ENCODE data around the gene ADCY4.

Gene ADCY4

GRCh38 chr14:24347134-24347533 is 12.3 kb upstream of the ADCY4 start:
- H3K4me1 ChIP-seq (ENCODE audit: insufficient read depth, insufficient read length), result peaks cover 7% of the 10 kb centered on the region
- H3K9ac ChIP-seq (ENCODE audit: insufficient read length, low read depth), result no peak overlapping the region
- no peaks in the 10 kb centered on the region for H3K36me3 ChIP-seq (ENCODE audit: insufficient read depth, insufficient read length, low read length)
- TF ChIP-seq ZNF274 (IDR thresholded peaks at IDR 0.05; ENCODE audit: low read depth, low read length) (no peak), SUZ12 (IDR thresholded peaks at IDR 0.05; ENCODE audit: extremely low read depth, insufficient read depth, insufficient read length) (no peak), YY1 (IDR thresholded peaks at IDR 0.05; ENCODE audit: insufficient read depth, insufficient read length) (no peak)
- no peak for DNase-seq (ENCODE audit: low read depth, low spot score)
- H3K27me3 ChIP-seq (ENCODE audit: insufficient read depth, insufficient read length), result no peaks in the 10 kb centered on the region
- no peak overlapping the region for H3K4me3 ChIP-seq (ENCODE audit: insufficient read length, low read depth)
- no peaks in the 10 kb centered on the region for H3K9me3 ChIP-seq (ENCODE audit: insufficient read depth, low read length)

- TF ChIP-seq YY1 (IDR thresholded peaks at IDR 0.05; ENCODE audit: insufficient read depth, insufficient read length) (no peak), ZNF274 (IDR thresholded peaks at IDR 0.05; ENCODE audit: low read depth, low read length) (no peak), SUZ12 (IDR thresholded peaks at IDR 0.05; ENCODE audit: extremely low read depth, insufficient read depth, insufficient read length) (no peak)
- H3K4me3 ChIP-seq (ENCODE audit: insufficient read length, low read depth), result no peak overlapping the region
- H3K9me3 ChIP-seq (ENCODE audit: insufficient read depth, low read length), result no peaks in the 10 kb centered on the region
- H3K27me3 ChIP-seq (ENCODE audit: insufficient read depth, insufficient read length), result no peaks in the 10 kb centered on the region
- no peak for DNase-seq (ENCODE audit: low read depth, low spot score)
- no peak overlapping the region for H3K9ac ChIP-seq (ENCODE audit: insufficient read length, low read depth)
- H3K4me1 ChIP-seq (ENCODE audit: insufficient read depth, insufficient read length), result peaks cover 4% of the 10 kb centered on the region
- no peaks in the 10 kb centered on the region for H3K36me3 ChIP-seq (ENCODE audit: insufficient read depth, insufficient read length, low read length)
These were observed 9.2 kb upstream of the ADCY4 start for GRCh38 chr14:24343795-24344660.

- H3K9me3 ChIP-seq (ENCODE audit: insufficient read depth, low read length), result no peaks in the 10 kb centered on the region
- no peak for DNase-seq (ENCODE audit: low read depth, low spot score)
- H3K27me3 ChIP-seq (ENCODE audit: insufficient read depth, insufficient read length), result no peaks in the 10 kb centered on the region
- H3K9ac ChIP-seq (ENCODE audit: insufficient read length, low read depth), result no peak overlapping the region
- no peaks in the 10 kb centered on the region for H3K36me3 ChIP-seq (ENCODE audit: insufficient read depth, insufficient read length, low read length)
- peaks cover 4% of the 10 kb centered on the region for H3K4me1 ChIP-seq (ENCODE audit: insufficient read depth, insufficient read length)
- no peak for TF ChIP-seq ZNF274 (IDR thresholded peaks at IDR 0.05; ENCODE audit: low read depth, low read length)
- TF ChIP-seq YY1 (IDR thresholded peaks at IDR 0.05; ENCODE audit: insufficient read depth, insufficient read length), result no peak
- TF ChIP-seq SUZ12 (IDR thresholded peaks at IDR 0.05; ENCODE audit: extremely low read depth, insufficient read depth, insufficient read length), result no peak
- no peak overlapping the region for H3K4me3 ChIP-seq (ENCODE audit: insufficient read length, low read depth)
These were observed 8.0 kb upstream of the ADCY4 start for GRCh38 chr14:24342889-24343288.

GRCh38 chr14:24340606-24341005 is 5.7 kb upstream of the ADCY4 start:
- no peaks in the 10 kb centered on the region for H3K4me1 ChIP-seq (ENCODE audit: insufficient read depth, insufficient read length)
- H3K27me3 ChIP-seq (ENCODE audit: insufficient read depth, insufficient read length), result peaks cover 7% of the 10 kb centered on the region
- H3K4me3 ChIP-seq (ENCODE audit: insufficient read length, low read depth), result no peak overlapping the region
- H3K36me3 ChIP-seq (ENCODE audit: insufficient read depth, insufficient read length, low read length), result no peaks in the 10 kb centered on the region
- no peak for DNase-seq (ENCODE audit: low read depth, low spot score)
- no peak overlapping the region for H3K9ac ChIP-seq (ENCODE audit: insufficient read length, low read depth)
- no peak for TF ChIP-seq ZNF274 (IDR thresholded peaks at IDR 0.05; ENCODE audit: low read depth, low read length)
- no peak for TF ChIP-seq YY1 (IDR thresholded peaks at IDR 0.05; ENCODE audit: insufficient read depth, insufficient read length)
- no peak for TF ChIP-seq SUZ12 (IDR thresholded peaks at IDR 0.05; ENCODE audit: extremely low read depth, insufficient read depth, insufficient read length)
- no peaks in the 10 kb centered on the region for H3K9me3 ChIP-seq (ENCODE audit: insufficient read depth, low read length)

DNA sequence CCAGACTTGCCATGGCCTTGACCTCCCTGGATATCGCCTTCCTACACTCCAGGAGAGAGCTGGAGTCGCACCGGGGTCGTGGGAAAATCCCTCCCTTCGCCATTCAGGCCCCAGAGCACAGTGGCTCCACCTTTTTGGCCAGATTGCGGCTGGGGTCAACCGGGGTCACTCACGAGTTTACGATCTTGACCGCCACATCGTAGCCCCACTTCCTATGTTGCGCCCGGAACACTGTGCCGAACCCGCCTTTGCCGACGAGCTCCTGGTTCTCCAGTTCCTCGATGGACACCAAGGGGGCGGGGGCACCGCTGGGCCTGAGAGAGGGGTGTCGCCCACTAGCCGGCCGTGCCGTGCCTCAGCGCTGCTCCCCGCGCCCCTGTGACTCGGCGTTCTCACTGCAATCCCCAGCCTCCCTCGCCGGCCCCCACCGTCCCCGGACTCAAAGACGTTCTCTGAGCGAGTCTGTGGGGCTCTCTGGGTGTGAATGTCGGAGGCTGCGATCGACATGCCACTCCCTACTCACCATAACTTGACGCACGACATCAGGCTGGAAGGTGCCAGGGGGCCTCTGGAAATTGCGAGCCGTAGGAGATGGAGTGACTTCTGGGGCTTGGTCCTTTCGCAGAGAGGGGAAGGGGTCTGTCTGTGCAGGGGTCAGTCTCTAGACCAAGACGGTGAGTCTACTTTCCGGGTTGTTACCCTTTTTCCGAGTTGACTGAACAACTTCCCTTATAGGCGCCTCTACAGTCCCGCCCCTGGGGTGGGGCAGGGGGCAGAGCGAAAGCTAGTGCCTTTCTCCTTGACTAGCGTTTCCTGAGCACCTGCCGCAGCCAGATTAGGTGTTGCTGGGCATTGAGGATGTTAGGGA is 4.6 kb upstream of the ADCY4 start, which contains the start of gene RIPK3:
TSS of gene RIPK3 (minus strand) at position 708 of the 868 bp plus-strand sequence. CDS start at position 543, 165 bp downstream.
- peaks cover 18% of the 10 kb centered on the region for H3K27me3 ChIP-seq (ENCODE audit: insufficient read depth, insufficient read length)
- no peak within 1 kb of the TSS for H3K9ac ChIP-seq (ENCODE audit: insufficient read length, low read depth)
- no peaks in the 10 kb centered on the region for H3K9me3 ChIP-seq (ENCODE audit: insufficient read depth, low read length)
- no peak for DNase-seq (ENCODE audit: low read depth, low spot score)
- H3K4me3 ChIP-seq (ENCODE audit: insufficient read length, low read depth), result no peak within 1 kb of the TSS
- H3K4me1 ChIP-seq (ENCODE audit: insufficient read depth, insufficient read length), result no peaks in the 10 kb centered on the region
- TF ChIP-seq ZNF274 (IDR thresholded peaks at IDR 0.05; ENCODE audit: low read depth, low read length) (no peak), SUZ12 (IDR thresholded peaks at IDR 0.05; ENCODE audit: extremely low read depth, insufficient read depth, insufficient read length) (no peak), YY1 (IDR thresholded peaks at IDR 0.05; ENCODE audit: insufficient read depth, insufficient read length) (no peak)
- no peaks in the 10 kb centered on the region for H3K36me3 ChIP-seq (ENCODE audit: insufficient read depth, insufficient read length, low read length)

DNA sequence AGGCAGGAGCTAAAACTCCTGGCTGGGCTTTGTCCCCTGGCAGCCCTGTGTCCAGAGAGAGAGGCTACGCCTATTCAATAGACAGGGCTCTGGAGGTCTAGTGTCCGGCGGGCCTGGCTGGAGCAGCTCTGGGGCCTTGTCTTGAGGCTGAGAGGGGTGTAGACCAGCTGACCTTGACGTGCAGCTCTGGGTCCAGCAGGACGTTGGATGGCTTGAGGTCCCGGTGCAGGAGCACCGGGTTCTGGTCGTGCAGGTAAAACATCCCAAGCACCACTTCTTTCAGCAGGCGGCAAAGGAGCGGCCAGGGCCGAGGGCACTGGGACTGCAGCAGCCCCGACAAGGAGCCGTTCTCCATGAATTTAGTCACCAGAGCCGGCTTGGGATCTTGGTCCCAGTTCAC is 4.0 kb upstream of the ADCY4 start:
- TF ChIP-seq SUZ12 (IDR thresholded peaks at IDR 0.05; ENCODE audit: extremely low read depth, insufficient read depth, insufficient read length) (no peak), ZNF274 (IDR thresholded peaks at IDR 0.05; ENCODE audit: low read depth, low read length) (no peak), YY1 (IDR thresholded peaks at IDR 0.05; ENCODE audit: insufficient read depth, insufficient read length) (no peak)
- peaks cover 25% of the 10 kb centered on the region for H3K27me3 ChIP-seq (ENCODE audit: insufficient read depth, insufficient read length)
- no peaks in the 10 kb centered on the region for H3K36me3 ChIP-seq (ENCODE audit: insufficient read depth, insufficient read length, low read length)
- no peaks in the 10 kb centered on the region for H3K9me3 ChIP-seq (ENCODE audit: insufficient read depth, low read length)
- DNase-seq (ENCODE audit: low read depth, low spot score), result no peak
- no peak overlapping the region for H3K4me3 ChIP-seq (ENCODE audit: insufficient read length, low read depth)
- H3K9ac ChIP-seq (ENCODE audit: insufficient read length, low read depth), result no peak overlapping the region
- no peaks in the 10 kb centered on the region for H3K4me1 ChIP-seq (ENCODE audit: insufficient read depth, insufficient read length)

- no peak for DNase-seq (ENCODE audit: low read depth, low spot score)
- no peaks in the 10 kb centered on the region for H3K36me3 ChIP-seq (ENCODE audit: insufficient read depth, insufficient read length, low read length)
- TF ChIP-seq ZNF274 (IDR thresholded peaks at IDR 0.05; ENCODE audit: low read depth, low read length) (no peak), YY1 (IDR thresholded peaks at IDR 0.05; ENCODE audit: insufficient read depth, insufficient read length) (no peak), SUZ12 (IDR thresholded peaks at IDR 0.05; ENCODE audit: extremely low read depth, insufficient read depth, insufficient read length) (no peak)
- H3K9me3 ChIP-seq (ENCODE audit: insufficient read depth, low read length), result no peaks in the 10 kb centered on the region
- H3K9ac ChIP-seq (ENCODE audit: insufficient read length, low read depth), result no peak overlapping the region
- peaks cover 34% of the 10 kb centered on the region for H3K27me3 ChIP-seq (ENCODE audit: insufficient read depth, insufficient read length)
- no peak overlapping the region for H3K4me3 ChIP-seq (ENCODE audit: insufficient read length, low read depth)
- no peaks in the 10 kb centered on the region for H3K4me1 ChIP-seq (ENCODE audit: insufficient read depth, insufficient read length)
These were observed 2.9 kb upstream of the ADCY4 start for GRCh38 chr14:24337824-24338175.

All from NT2/D1 (cell line).